ENCODE data around the gene LCA5L.

- TF ChIP-seq CTCF (IDR thresholded peaks at IDR 0.05) (no peak), POLR2A (IDR thresholded peaks at IDR 0.05) (no peak)
Observed at GRCh38 chr21:39390212-39390765, 55.3 kb downstream of the LCA5L start.

All from thyroid gland (tissue), 4 donors.